Measurements from ENCODE around the gene MDH2.
A peak's percentile ranks its signal among the peaks of the same experiment; 100 is the strongest.

Gene MDH2

DNA sequence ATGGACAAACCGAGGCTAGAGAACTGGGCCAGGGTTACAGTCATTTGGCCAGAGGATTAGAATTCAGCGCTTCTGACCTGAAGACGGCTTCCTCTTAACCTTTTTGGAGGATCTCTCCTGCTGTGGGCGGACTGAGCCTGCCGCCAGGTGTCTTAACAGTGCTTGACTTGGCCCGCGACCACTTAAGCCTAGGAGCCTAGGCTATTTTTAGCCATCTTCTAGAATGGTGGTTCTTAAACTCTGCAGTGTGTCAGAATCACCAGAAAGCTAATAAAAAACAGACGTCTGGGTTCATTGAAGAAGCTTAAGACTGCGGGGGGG is 722 bp downstream of the MDH2 start:
- TF ChIP-seq RAD21 (IDR thresholded peaks at IDR 0.05; ENCODE audit: low read depth) = peak; percentile 6; the same call in 1 of the 2 replicates
- TF ChIP-seq ZBTB7A (IDR thresholded peaks at IDR 0.05; ENCODE audit: low read depth) = no peak
- TF ChIP-seq NFIC (IDR thresholded peaks at IDR 0.05) = no peak
- no peak for TF ChIP-seq CEBPB (IDR thresholded peaks at IDR 0.05)
- TF ChIP-seq TEAD4 (IDR thresholded peaks at IDR 0.05) = no peak
- TF ChIP-seq, protein P1, sequence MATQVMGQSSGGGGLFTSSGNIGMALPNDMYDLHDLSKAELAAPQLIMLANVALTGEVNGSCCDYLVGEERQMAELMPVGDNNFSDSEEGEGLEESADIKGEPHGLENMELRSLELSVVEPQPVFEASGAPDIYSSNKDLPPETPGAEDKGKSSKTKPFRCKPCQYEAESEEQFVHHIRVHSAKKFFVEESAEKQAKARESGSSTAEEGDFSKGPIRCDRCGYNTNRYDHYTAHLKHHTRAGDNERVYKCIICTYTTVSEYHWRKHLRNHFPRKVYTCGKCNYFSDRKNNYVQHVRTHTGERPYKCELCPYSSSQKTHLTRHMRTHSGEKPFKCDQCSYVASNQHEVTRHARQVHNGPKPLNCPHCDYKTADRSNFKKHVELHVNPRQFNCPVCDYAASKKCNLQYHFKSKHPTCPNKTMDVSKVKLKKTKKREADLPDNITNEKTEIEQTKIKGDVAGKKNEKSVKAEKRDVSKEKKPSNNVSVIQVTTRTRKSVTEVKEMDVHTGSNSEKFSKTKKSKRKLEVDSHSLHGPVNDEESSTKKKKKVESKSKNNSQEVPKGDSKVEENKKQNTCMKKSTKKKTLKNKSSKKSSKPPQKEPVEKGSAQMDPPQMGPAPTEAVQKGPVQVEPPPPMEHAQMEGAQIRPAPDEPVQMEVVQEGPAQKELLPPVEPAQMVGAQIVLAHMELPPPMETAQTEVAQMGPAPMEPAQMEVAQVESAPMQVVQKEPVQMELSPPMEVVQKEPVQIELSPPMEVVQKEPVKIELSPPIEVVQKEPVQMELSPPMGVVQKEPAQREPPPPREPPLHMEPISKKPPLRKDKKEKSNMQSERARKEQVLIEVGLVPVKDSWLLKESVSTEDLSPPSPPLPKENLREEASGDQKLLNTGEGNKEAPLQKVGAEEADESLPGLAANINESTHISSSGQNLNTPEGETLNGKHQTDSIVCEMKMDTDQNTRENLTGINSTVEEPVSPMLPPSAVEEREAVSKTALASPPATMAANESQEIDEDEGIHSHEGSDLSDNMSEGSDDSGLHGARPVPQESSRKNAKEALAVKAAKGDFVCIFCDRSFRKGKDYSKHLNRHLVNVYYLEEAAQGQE (IDR thresholded peaks at IDR 0.05; ENCODE audit: low read depth) = no peak

DNA sequence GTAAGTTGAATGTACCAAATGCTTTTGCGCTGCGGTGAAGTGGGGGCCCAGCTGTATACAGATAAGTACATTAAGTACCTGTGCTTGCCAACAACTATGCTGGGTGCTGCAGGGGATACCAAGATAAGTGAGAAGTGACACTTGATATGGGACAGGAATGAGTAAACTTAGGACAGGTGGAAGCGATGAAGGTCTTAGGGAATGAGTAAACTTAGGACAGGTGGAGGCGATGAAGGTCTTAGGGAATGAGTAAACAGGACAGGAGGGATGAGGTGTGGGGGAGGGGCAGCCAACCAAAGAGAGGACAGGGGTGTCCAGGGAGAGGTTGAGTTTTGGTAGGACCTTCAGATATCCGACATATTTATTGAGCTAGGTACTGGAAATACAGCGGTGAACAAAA is 1.4 kb downstream of the MDH2 start:
- no peak for TF ChIP-seq EP300 (IDR thresholded peaks at IDR 0.05; ENCODE audit: borderline replicate concordance)
- TF ChIP-seq ZBTB7A (IDR thresholded peaks at IDR 0.05; ENCODE audit: low read depth) = no peak
- no peak for TF ChIP-seq TCF12 (IDR thresholded peaks at IDR 0.05; ENCODE audit: low read depth)
- TF ChIP-seq, protein P1 (IDR thresholded peaks at IDR 0.05; ENCODE audit: low read depth) = no peak
- no peak for TF ChIP-seq USF1 (IDR thresholded peaks at IDR 0.05)

DNA sequence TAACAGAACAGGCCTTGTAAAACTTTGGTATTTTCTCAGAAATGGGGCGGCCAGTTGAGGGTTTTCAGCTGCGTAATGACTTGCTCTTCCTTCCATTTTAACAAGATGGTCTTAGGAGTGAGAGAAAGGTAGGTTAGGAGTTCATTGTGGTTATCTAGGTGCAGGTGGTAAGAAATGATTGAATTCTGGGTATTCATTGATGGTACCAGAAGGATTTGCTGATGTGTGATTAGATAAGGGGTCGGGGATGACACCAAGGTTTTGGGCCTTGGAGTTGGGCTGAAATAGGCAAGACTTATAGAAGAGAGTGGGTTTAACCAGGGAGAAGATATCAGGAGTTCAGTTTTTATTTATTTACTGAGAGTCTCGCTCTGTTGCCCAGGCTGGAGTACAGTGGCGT is 2.6 kb downstream of the MDH2 start:
- TF ChIP-seq YY1 (IDR thresholded peaks at IDR 0.05; ENCODE audit: low read depth) = no peak
- TF ChIP-seq NFIC (IDR thresholded peaks at IDR 0.05) = no peak
- no peak for TF ChIP-seq USF1 (IDR thresholded peaks at IDR 0.05)
- no peak for TF ChIP-seq ZBTB7A (IDR thresholded peaks at IDR 0.05; ENCODE audit: low read depth)
- no peak for TF ChIP-seq CREB1 (IDR thresholded peaks at IDR 0.05; ENCODE audit: low read depth)
- TF ChIP-seq EGR1 (IDR thresholded peaks at IDR 0.05) = no peak
- TF ChIP-seq TEAD4 (IDR thresholded peaks at IDR 0.05) = no peak
- no peak for TF ChIP-seq MAX (IDR thresholded peaks at IDR 0.05)
- no peak for TF ChIP-seq TAF1 (IDR thresholded peaks at IDR 0.05; ENCODE audit: low read depth)
- no peak for TF ChIP-seq EP300 (IDR thresholded peaks at IDR 0.05; ENCODE audit: borderline replicate concordance)
- TF ChIP-seq TCF12 (IDR thresholded peaks at IDR 0.05; ENCODE audit: low read depth) = no peak
- TF ChIP-seq, protein P1 (IDR thresholded peaks at IDR 0.05; ENCODE audit: low read depth) = no peak
- no peak for TF ChIP-seq FOXM1 (IDR thresholded peaks at IDR 0.05; ENCODE audit: borderline replicate concordance, low read depth)
- no peak for TF ChIP-seq RAD21 (IDR thresholded peaks at IDR 0.05; ENCODE audit: low read depth)
- no peak for TF ChIP-seq CEBPB (IDR thresholded peaks at IDR 0.05)

DNA sequence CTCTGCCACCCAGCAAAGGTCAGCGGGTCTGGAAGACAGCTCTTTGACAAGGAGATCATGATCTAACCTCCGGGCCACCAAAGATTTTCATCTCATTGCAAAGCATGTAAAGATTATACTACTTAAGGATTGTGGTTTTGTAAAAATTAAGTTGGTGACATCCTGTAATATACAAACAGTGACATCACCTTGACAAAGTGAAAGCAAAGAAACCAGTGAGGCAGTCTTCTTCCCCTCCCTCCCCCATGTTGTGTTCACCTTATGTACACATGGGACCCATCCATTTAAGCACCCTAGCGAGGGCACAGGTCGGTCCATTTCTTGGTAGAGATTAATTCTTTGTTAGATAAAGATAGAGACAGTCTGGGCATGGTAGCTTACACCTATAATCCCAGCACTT is 3.9 kb downstream of the MDH2 start:
- TF ChIP-seq EGR1 (IDR thresholded peaks at IDR 0.05) = no peak
- TF ChIP-seq FOXM1 (IDR thresholded peaks at IDR 0.05; ENCODE audit: borderline replicate concordance, low read depth) = no peak
- no peak for TF ChIP-seq CREB1 (IDR thresholded peaks at IDR 0.05; ENCODE audit: low read depth)
- TF ChIP-seq RAD21 (IDR thresholded peaks at IDR 0.05; ENCODE audit: low read depth) = no peak
- TF ChIP-seq TAF1 (IDR thresholded peaks at IDR 0.05; ENCODE audit: low read depth) = no peak
- TF ChIP-seq EP300 (IDR thresholded peaks at IDR 0.05; ENCODE audit: borderline replicate concordance) = no peak
- no peak for TF ChIP-seq TEAD4 (IDR thresholded peaks at IDR 0.05)
- TF ChIP-seq TCF12 (IDR thresholded peaks at IDR 0.05; ENCODE audit: low read depth) = no peak
- no peak for TF ChIP-seq CEBPB (IDR thresholded peaks at IDR 0.05)
- no peak for TF ChIP-seq NFIC (IDR thresholded peaks at IDR 0.05)
- TF ChIP-seq ZBTB7A (IDR thresholded peaks at IDR 0.05; ENCODE audit: low read depth) = no peak
- no peak for TF ChIP-seq USF1 (IDR thresholded peaks at IDR 0.05)
- no peak for TF ChIP-seq MAX (IDR thresholded peaks at IDR 0.05)
- TF ChIP-seq, protein P1 (IDR thresholded peaks at IDR 0.05; ENCODE audit: low read depth) = no peak
- no peak for TF ChIP-seq YY1 (IDR thresholded peaks at IDR 0.05; ENCODE audit: low read depth)
